Stimulated activated CD4-positive, alpha-beta T cell treated with anti-CD3 and anti-CD28 coated beads, Interleukin-15, amount 100 ng/mL, for 1 hour (primary cell): ENCODE data around the gene MAPK8.
"Not testable (repeated sequence)": the region's sequence is repeated elsewhere in the genome, so short reads cannot be mapped to it uniquely, and the experiment has no call there.

Experiments
- DNase-seq, 2 donors: peaks; one replicate each; pipeline ENCODE4 v3.0.0-alpha.2; 2020; ENCODE audit warnings: low read depth in 1 of 2, low spot score in 1 of 2

The MAPK8 gene

GRCh38 chr10:48333856-48334255 is 27.4 kb downstream of the MAPK8 start:
- no peak for DNase-seq

- no peak for DNase-seq
These were observed 29.3 kb downstream of the MAPK8 start for GRCh38 chr10:48335788-48336187.

- no peak for DNase-seq
These were observed 30.6 kb downstream of the MAPK8 start for GRCh38 chr10:48336978-48337599.

- no peak for DNase-seq
These were observed 34.3 kb downstream of the MAPK8 start for GRCh38 chr10:48340734-48341133.

GRCh38 chr10:48343106-48343505 is 36.6 kb downstream of the MAPK8 start:
- no peak for DNase-seq

- DNase-seq, result no peak
These were observed 37.6 kb downstream of the MAPK8 start for GRCh38 chr10:48343921-48344598.

GRCh38 chr10:48346248-48346647 is 39.8 kb downstream of the MAPK8 start:
- not testable (repeated sequence) for DNase-seq

GRCh38 chr10:48347539-48347938 is 41.1 kb downstream of the MAPK8 start:
- not testable (repeated sequence) for DNase-seq

GRCh38 chr10:48347943-48348342 is 41.5 kb downstream of the MAPK8 start:
- DNase-seq, result not testable (repeated sequence)

- DNase-seq, result no peak
These were observed 46.8 kb downstream of the MAPK8 start for GRCh38 chr10:48353246-48353645.

- DNase-seq, result no peak
These were observed 51.2 kb downstream of the MAPK8 start for GRCh38 chr10:48357631-48358030.

GRCh38 chr10:48358162-48358561 is 51.7 kb downstream of the MAPK8 start:
- no peak for DNase-seq

- DNase-seq, result no peak
These were observed 52.4 kb downstream of the MAPK8 start for GRCh38 chr10:48358838-48359237.

GRCh38 chr10:48361176-48361575 is 54.7 kb downstream of the MAPK8 start:
- DNase-seq, result no peak

GRCh38 chr10:48363617-48364355 is 57.3 kb downstream of the MAPK8 start:
- no peak for DNase-seq

GRCh38 chr10:48364659-48365405 is 58.4 kb downstream of the MAPK8 start:
- DNase-seq, result no peak

GRCh38 chr10:48365668-48366067 is 59.2 kb downstream of the MAPK8 start:
- no peak for DNase-seq

GRCh38 chr10:48366261-48366660 is 59.8 kb downstream of the MAPK8 start:
- DNase-seq, result no peak

GRCh38 chr10:48369501-48369900 is 63.0 kb downstream of the MAPK8 start:
- DNase-seq, result no peak

GRCh38 chr10:48377751-48378530 is 71.5 kb downstream of the MAPK8 start:
- no peak for DNase-seq

GRCh38 chr10:48378675-48379074 is 72.2 kb downstream of the MAPK8 start:
- no peak for DNase-seq
